GM12878 (cell line): Measurements from ENCODE around the gene PRPF38A. TPM values are rescaled to one million over a fixed set of nuclear protein-coding genes. Genes with fewer than 3 reads are reported as not detected.

ENCODE experiments used
- ATAC-seq: fragments of 200-7000 bp; cut with Tn5 transposase; 3 replicates; pipeline ENCODE4 v1.9.1; 2020; ENCODE audit warnings: mild to moderate bottlenecking, moderate library complexity
- BruUV-seq: library from RNA; stranded (reverse); fragments of 400-500 nt; replicated peaks from 2 replicates; lab custom pipeline; 2021; lab: Mats Ljungman, UMichigan
- CTCF ChIA-PET: fragments of 300-600 bp; sonication (Branson Sonifier 250); formaldehyde crosslinking; extraction: SDS; loops from one replicate; lab custom pipeline; 2021; ENCODE audit warnings: inconsistent platforms; lab: Yijun Ruan, JAX
- POLR2A ChIA-PET: fragments of 350-600 bp; formaldehyde crosslinking; extraction: SDS; loops from one replicate; lab custom pipeline; 2021; ENCODE audit warnings: inconsistent platforms; lab: Charles Lee
- RAD21 ChIA-PET: fragments of 300-600 bp; sonication (Branson Sonifier 250); formaldehyde crosslinking; loops from one replicate; lab custom pipeline; 2023; ENCODE audit warnings: antibody characterized with exemption; ENCODE audit not compliant: unreplicated experiment; lab: Charles Lee
- SMC1A ChIA-PET: fragments of 300-600 bp; sonication (Branson Sonifier 250); formaldehyde crosslinking; loops from one replicate; lab custom pipeline; 2023; ENCODE audit not compliant: unreplicated experiment, uncharacterized antibody; lab: Charles Lee
- DNase-seq: peaks from one replicate; pipeline ENCODE4 v3.0.0-alpha.2; 2011; ENCODE audit warnings: low read depth, low spot score
- FAIRE-seq: peaks from 3 replicates; lab custom pipeline; 2011; peaks lifted over from hg19 to GRCh38; lab: Jason Lieb, UNC
- H2AFZ ChIP-seq: 2 replicates; pipeline ENCODE4 v1.6.0; 2011; ENCODE audit warnings: low read depth, low read length, control low read depth; ENCODE audit not compliant: control insufficient read depth
- H3K27ac ChIP-seq: 2 replicates; pipeline ENCODE4 v1.5.1; 2011; ENCODE audit warnings: control low read depth; ENCODE audit not compliant: control insufficient read depth, insufficient read depth
- H3K27me3 ChIP-seq, 2 experiments: replicated peaks in 1 of 2; 2 replicates each; pipeline versions ENCODE4 v1.6.0 to v1.6.1; 2011; ENCODE audit warnings: low read length in 1 of 2; ENCODE audit not compliant: control insufficient read depth in 2 of 2, insufficient read depth in 2 of 2
- H3K36me3 ChIP-seq, 2 experiments: 2 replicates each; pipeline ENCODE4 v1.5.1; 2011; ENCODE audit warnings: low read length in 1 of 2; ENCODE audit not compliant: control insufficient read depth in 2 of 2, insufficient read depth in 2 of 2
- H3K4me1 ChIP-seq: 2 replicates; pipeline ENCODE4 v1.6.1; 2011; ENCODE audit warnings: mild to moderate bottlenecking, low read length, moderate library complexity, mixed read lengths; ENCODE audit not compliant: control insufficient read depth, insufficient read depth
- H3K4me2 ChIP-seq: 2 replicates; pipeline ENCODE4 v1.6.0; 2011; ENCODE audit warnings: control low read depth; ENCODE audit not compliant: control insufficient read depth, insufficient read depth
- H3K4me3 ChIP-seq: fragments of 200-600 bp; sonication (generic); 2 replicates; pipeline ENCODE4 v1.5.1; 2016
- H3K79me2 ChIP-seq: 2 replicates; pipeline ENCODE4 v1.6.0; 2011; ENCODE audit warnings: low read length; ENCODE audit not compliant: control insufficient read depth, insufficient read depth
- H3K9ac ChIP-seq: 2 replicates; pipeline ENCODE4 v1.8.0; 2011; ENCODE audit warnings: low read length, control low read depth, mixed read lengths; ENCODE audit not compliant: control insufficient read depth, insufficient read depth
- H3K9me3 ChIP-seq: replicated peaks from 3 replicates; pipeline ENCODE4 v1.5.1; 2011; ENCODE audit warnings: mild to moderate bottlenecking, low read length; ENCODE audit not compliant: control insufficient read depth, insufficient read depth
- H4K20me1 ChIP-seq: 2 replicates; pipeline ENCODE4 v1.6.0; 2011; ENCODE audit not compliant: control insufficient read depth, insufficient read depth
- BCL3 ChIP-seq: IDR thresholded peaks from 2 replicates; pipeline ENCODE4 v1.6.1; 2011; ENCODE audit warnings: borderline replicate concordance, low read depth, mild to moderate bottlenecking, moderate library complexity, low read length; ENCODE audit not compliant: insufficient read depth, poor library complexity, severe bottlenecking
- CREM ChIP-seq: IDR thresholded peaks from 2 replicates; pipeline ENCODE4 v1.6.1; 2014; ENCODE audit warnings: antibody characterized with exemption, low read depth
- NRF1 ChIP-seq: conservative IDR thresholded peaks from 2 replicates; pipeline ENCODE4 v1.6.1; 2011; ENCODE audit warnings: mild to moderate bottlenecking, low read depth, low read length, improper control_type of control experiment
- PKNOX1 ChIP-seq: fragments of 450-650 bp; IDR thresholded peaks from 2 replicates; pipeline ENCODE4 v1.6.1; 2016; ENCODE audit warnings: mild to moderate bottlenecking
- WGBS: methylation state at CpG from one replicate; pipeline ENCODE4 v1.1.6; 2016; ENCODE audit warnings: low lambda C conversion rate; ENCODE audit not compliant: insufficient replicate concordance, insufficient coverage; ENCODE audit errors: missing lambda C conversion rate; 5-methylcytosine and 5-hydroxymethylcytosine counted together
- in situ Hi-C: fragments of 300-500 bp; cut with MboI; formaldehyde crosslinking; loops from 9 replicates; pipeline ENCODE4 v1.14.3; 2018; ENCODE audit warnings: mixed read lengths
- intact Hi-C: fragments of 100-400 bp; cut with micrococcal nuclease; formaldehyde crosslinking; loops from one replicate; pipeline ENCODE4 v1.14.2; 2022; ENCODE audit not compliant: unreplicated experiment
- polyA plus RNA-seq, 11 experiments: library from polyadenylated mRNA; depleted of rRNA in 4 of 11; unstranded in 6 of 11; stranded (reverse) in 5 of 11; fragments of >200 nt; fragmentation: Nextera tagmentation in 4 of 11; fragmentation: Illumina TruSeq in 1 of 11; extraction: Ambion mirVana in 4 of 11; extraction: Trizol in 1 of 11; gene quantifications; 1 replicate in 1 of 11; 2 replicates in 10 of 11; pipeline versions ENCODE4 v1.2.1 to v1.2.3, GENCODE V29; 2011 to 2016; ENCODE audit warnings: inconsistent platforms in 2 of 11, missing spikeins in 2 of 11, low read depth in 1 of 11
- total RNA-seq, 4 experiments: library from RNA; depleted of rRNA in 3 of 4; stranded (reverse); fragments of >200 nt in 3 of 4; fragmentation: Illumina TruSeq in 1 of 4; extraction: Trizol in 1 of 4; gene quantifications; 2 replicates each; pipeline versions ENCODE4 v1.2.1 to v1.2.3, GENCODE V29; 2013 to 2021
- TF ChIP-seq, protein P1 (sequence below): IDR thresholded peaks from 2 replicates; pipeline ENCODE4 v1.6.1; 2012; ENCODE audit warnings: mild to moderate bottlenecking, low read depth, low read length

PRPF38A gene
- total and polyA plus RNA-seq, 10 of the 15 experiments (the other 5 are each of a cell fraction or from before 2014, with no cell fraction given) = 31.6 to 117 (median 77.7) TPM

GRCh38 chr1:52399629-52400028 lies 4.8 kb upstream of the PRPF38A start (continued):
- no peak for TF ChIP-seq PKNOX1
- no peak for TF ChIP-seq NRF1
- TF ChIP-seq, protein P1, sequence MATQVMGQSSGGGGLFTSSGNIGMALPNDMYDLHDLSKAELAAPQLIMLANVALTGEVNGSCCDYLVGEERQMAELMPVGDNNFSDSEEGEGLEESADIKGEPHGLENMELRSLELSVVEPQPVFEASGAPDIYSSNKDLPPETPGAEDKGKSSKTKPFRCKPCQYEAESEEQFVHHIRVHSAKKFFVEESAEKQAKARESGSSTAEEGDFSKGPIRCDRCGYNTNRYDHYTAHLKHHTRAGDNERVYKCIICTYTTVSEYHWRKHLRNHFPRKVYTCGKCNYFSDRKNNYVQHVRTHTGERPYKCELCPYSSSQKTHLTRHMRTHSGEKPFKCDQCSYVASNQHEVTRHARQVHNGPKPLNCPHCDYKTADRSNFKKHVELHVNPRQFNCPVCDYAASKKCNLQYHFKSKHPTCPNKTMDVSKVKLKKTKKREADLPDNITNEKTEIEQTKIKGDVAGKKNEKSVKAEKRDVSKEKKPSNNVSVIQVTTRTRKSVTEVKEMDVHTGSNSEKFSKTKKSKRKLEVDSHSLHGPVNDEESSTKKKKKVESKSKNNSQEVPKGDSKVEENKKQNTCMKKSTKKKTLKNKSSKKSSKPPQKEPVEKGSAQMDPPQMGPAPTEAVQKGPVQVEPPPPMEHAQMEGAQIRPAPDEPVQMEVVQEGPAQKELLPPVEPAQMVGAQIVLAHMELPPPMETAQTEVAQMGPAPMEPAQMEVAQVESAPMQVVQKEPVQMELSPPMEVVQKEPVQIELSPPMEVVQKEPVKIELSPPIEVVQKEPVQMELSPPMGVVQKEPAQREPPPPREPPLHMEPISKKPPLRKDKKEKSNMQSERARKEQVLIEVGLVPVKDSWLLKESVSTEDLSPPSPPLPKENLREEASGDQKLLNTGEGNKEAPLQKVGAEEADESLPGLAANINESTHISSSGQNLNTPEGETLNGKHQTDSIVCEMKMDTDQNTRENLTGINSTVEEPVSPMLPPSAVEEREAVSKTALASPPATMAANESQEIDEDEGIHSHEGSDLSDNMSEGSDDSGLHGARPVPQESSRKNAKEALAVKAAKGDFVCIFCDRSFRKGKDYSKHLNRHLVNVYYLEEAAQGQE = no peak
- TF ChIP-seq, all 136 proteins: peak for 0

DNA sequence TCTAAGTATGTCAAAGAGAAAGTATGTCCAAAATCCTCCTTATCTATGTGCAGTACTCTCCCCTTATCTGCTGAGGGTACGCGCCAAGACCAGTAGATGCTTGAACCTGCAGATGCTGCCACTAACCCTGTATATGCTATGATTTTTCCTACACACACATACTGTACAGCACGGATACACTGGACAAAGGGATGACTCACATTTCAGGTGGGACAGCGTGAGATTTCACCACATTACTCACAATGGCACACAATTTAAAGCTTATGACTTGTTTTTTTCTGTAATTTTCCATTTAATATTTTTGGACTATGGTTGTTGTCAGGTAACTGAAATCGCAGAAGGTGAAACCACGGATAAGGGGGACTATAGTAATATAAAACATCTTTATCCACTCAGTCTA lies 4.3 kb upstream of the PRPF38A start:
- Histone ChIP-seq H3K27me3 (no peaks in the 10 kb centered on the region), H3K27ac (no peak overlapping the region), H3K36me3 (peaks cover 3 to 22% of the 10 kb centered on the region in 2 experiments), H3K79me2 (peaks cover 35% of the 10 kb centered on the region), H2AFZ (no peak overlapping the region), H3K4me1 (no peaks in the 10 kb centered on the region), H3K4me2 (peak overlapping the region; percentile 19; the same call in 1 of the 2 replicates), H3K9ac (no peak overlapping the region), H3K9me3 (no peaks in the 10 kb centered on the region), H4K20me1 (no peaks in the 10 kb centered on the region), H3K4me3 (no peak overlapping the region)
- 100% methylated on average over 6 of the region's 6 CpGs for WGBS
- DNase-seq (no peak), ATAC-seq (no peak), FAIRE-seq (no peak)
- POLR2A ChIA-PET = interaction anchor here (0.7 kb wide), 1 partner anchor 820 kb away, joined by 3 read pairs; no protein-coding TSS in a partner anchor
- SMC1A ChIA-PET = interaction anchor here (1.0 kb wide), 1 partner anchor 35 kb away, joined by 4 read pairs; no protein-coding TSS in a partner anchor
- intact Hi-C loops (loop anchor here (5.0 kb wide), 1 partner anchor 287 kb away; no protein-coding TSS in a partner anchor), in situ Hi-C loops (loop anchor here (5.0 kb wide), 1 partner anchor 287 kb away; no protein-coding TSS in a partner anchor)
- no TSS peak for BruUV-seq
- RAD21 ChIA-PET = no interaction called here
- CTCF ChIA-PET = interaction anchor here (0.7 to 2.3 kb wide), 2 partner anchors 286 to 512 kb away, joined by 3 to 6 read pairs; no protein-coding TSS in a partner anchor
- TF ChIP-seq BCL3 (peak; percentile 43), CREM (no peak)
